H9 (cell line): Measurements from ENCODE around the gene CATSPER1. TPM values are rescaled to one million over a fixed set of nuclear protein-coding genes. Genes with fewer than 3 reads are reported as not detected.

Experiments used
- DNase-seq: peaks from one replicate; pipeline ENCODE4 v3.0.0-alpha.2; 2017
- H2AFZ ChIP-seq: one replicate; pipeline ENCODE4 v1.6.1; 2013; ENCODE audit warnings: mild to moderate bottlenecking, low read length, control low read depth, moderate library complexity
- H2AK5ac ChIP-seq: 2 replicates; pipeline ENCODE4 v1.6.1; 2013; ENCODE audit warnings: low read length, control low read depth, mixed read lengths; ENCODE audit not compliant: insufficient read length
- H2BK120ac ChIP-seq: one replicate; pipeline ENCODE4 v1.6.1; 2013; ENCODE audit warnings: low read depth, mild to moderate bottlenecking, low read length, control low read depth, inconsistent platforms; ENCODE audit not compliant: poor library complexity, severe bottlenecking
- H2BK12ac ChIP-seq: 2 replicates; pipeline ENCODE4 v1.6.1; 2013; ENCODE audit warnings: low read length, control low read depth, mixed read lengths, low read depth; ENCODE audit not compliant: insufficient read length
- H2BK15ac ChIP-seq: 2 replicates; pipeline ENCODE4 v1.6.1; 2013; ENCODE audit warnings: low read depth, low read length, control low read depth
- H2BK20ac ChIP-seq: one replicate; pipeline ENCODE4 v1.6.1; 2013; ENCODE audit warnings: low read depth, mild to moderate bottlenecking, low read length, control low read depth, inconsistent platforms; ENCODE audit not compliant: poor library complexity, severe bottlenecking
- H2BK5ac ChIP-seq: 2 replicates; pipeline ENCODE4 v1.6.1; 2013; ENCODE audit warnings: low read length, control low read depth, mixed read lengths; ENCODE audit not compliant: insufficient read length
- H3K14ac ChIP-seq: 2 replicates; pipeline ENCODE4 v1.6.1; 2013; ENCODE audit warnings: low read length, control low read depth; ENCODE audit not compliant: insufficient read depth
- H3K18ac ChIP-seq: 2 replicates; pipeline ENCODE4 v1.6.1; 2013; ENCODE audit warnings: low read depth, mild to moderate bottlenecking, mixed read lengths, low read length, control low read depth; ENCODE audit not compliant: insufficient read length
- H3K23ac ChIP-seq: 2 replicates; pipeline ENCODE4 v1.6.1; 2013; ENCODE audit warnings: low read length, control low read depth, mixed read lengths, low read depth; ENCODE audit not compliant: insufficient read length
- H3K23me2 ChIP-seq: 2 replicates; pipeline ENCODE4 v1.6.1; 2013; ENCODE audit warnings: low read depth, mild to moderate bottlenecking, mixed read lengths, low read length, control low read depth; ENCODE audit not compliant: insufficient read length, poor library complexity, severe bottlenecking
- H3K27ac ChIP-seq: 2 replicates; pipeline ENCODE4 v1.5.1; 2013; ENCODE audit warnings: low read length, control low read depth, mixed read lengths, low read depth; ENCODE audit not compliant: insufficient read length
- H3K27me3 ChIP-seq: 2 replicates; pipeline ENCODE4 v1.6.1; 2013; ENCODE audit warnings: low read length, control low read depth, inconsistent platforms; ENCODE audit not compliant: insufficient read depth
- H3K4ac ChIP-seq: 2 replicates; pipeline ENCODE4 v1.6.1; 2013; ENCODE audit warnings: low read depth, mild to moderate bottlenecking, control low read depth, inconsistent platforms, low read length, moderate library complexity
- H3K4me1 ChIP-seq: 2 replicates; pipeline ENCODE4 v1.6.1; 2013; ENCODE audit warnings: low read length, control low read depth, inconsistent platforms; ENCODE audit not compliant: insufficient read depth
- H3K4me2 ChIP-seq: 2 replicates; pipeline ENCODE4 v1.6.1; 2013; ENCODE audit warnings: low read length, control low read depth, mixed read lengths; ENCODE audit not compliant: insufficient read length, insufficient read depth
- H3K56ac ChIP-seq: 2 replicates; pipeline ENCODE4 v1.6.1; 2013; ENCODE audit warnings: low read depth, mild to moderate bottlenecking, mixed read lengths, low read length, control low read depth; ENCODE audit not compliant: insufficient read length
- H3K79me1 ChIP-seq: 2 replicates; pipeline ENCODE4 v1.6.1; 2013; ENCODE audit warnings: low read depth, mild to moderate bottlenecking, moderate library complexity, low read length, control low read depth, inconsistent platforms; ENCODE audit not compliant: insufficient read depth, poor library complexity, severe bottlenecking
- H3K79me2 ChIP-seq: 2 replicates; pipeline ENCODE4 v1.6.1; 2013; ENCODE audit warnings: low read length, control low read depth, inconsistent platforms; ENCODE audit not compliant: insufficient read depth
- H3K9ac ChIP-seq: 2 replicates; pipeline ENCODE4 v1.6.1; 2013; ENCODE audit warnings: low read length, control low read depth, mixed read lengths; ENCODE audit not compliant: insufficient read length; ENCODE audit errors: extremely low read depth
- H3K9me3 ChIP-seq: one replicate; pipeline ENCODE4 v1.6.1; 2013; ENCODE audit warnings: low read depth, low read length, inconsistent platforms; ENCODE audit not compliant: control insufficient read depth
- H3T11ph ChIP-seq: one replicate; pipeline ENCODE4 v1.6.1; 2013; ENCODE audit warnings: mild to moderate bottlenecking, low read length, control low read depth, inconsistent platforms
- H4K20me1 ChIP-seq: one replicate; pipeline ENCODE4 v1.6.1; 2013; ENCODE audit not compliant: control insufficient read depth, insufficient read length, insufficient read depth
- H4K5ac ChIP-seq: 2 replicates; pipeline ENCODE4 v1.6.1; 2013; ENCODE audit warnings: low read depth, mild to moderate bottlenecking, mixed read lengths, low read length, control low read depth; ENCODE audit not compliant: insufficient read length
- H4K8ac ChIP-seq: replicated peaks from 2 replicates; pipeline ENCODE4 v1.6.1; 2013; ENCODE audit warnings: low read length, control low read depth, mixed read lengths, low read depth; ENCODE audit not compliant: insufficient read length
- H4K91ac ChIP-seq: 2 replicates; pipeline ENCODE4 v1.6.1; 2013; ENCODE audit warnings: low read depth, mild to moderate bottlenecking, moderate library complexity, mixed read lengths, low read length, control low read depth; ENCODE audit not compliant: insufficient read length
- H3K27ac Mint-ChIP-seq, 3 experiments: 2 replicates in 2 of 3; 3 replicates in 1 of 3; pipeline ENCODE4 v1.8.0; 2020 to 2021; ENCODE audit warnings: mixed read lengths in 3 of 3, mild to moderate bottlenecking in 1 of 3, moderate library complexity in 1 of 3
- H3K27me3 Mint-ChIP-seq: 2 replicates; pipeline ENCODE4 v1.8.0; 2021; ENCODE audit warnings: low read depth, mild to moderate bottlenecking, moderate library complexity, mixed read lengths
- H3K36me3 Mint-ChIP-seq, 3 experiments: 2 replicates in 2 of 3; 3 replicates in 1 of 3; pipeline ENCODE4 v1.8.0; 2020 to 2021; ENCODE audit warnings: low read depth in 3 of 3, mixed read lengths in 3 of 3; ENCODE audit not compliant: insufficient read depth in 1 of 3
- H3K4me1 Mint-ChIP-seq, 2 experiments: 2 replicates each; pipeline ENCODE4 v1.8.0; 2020; ENCODE audit warnings: mixed read lengths in 2 of 2
- H3K4me3 Mint-ChIP-seq, 2 experiments: 2 replicates in 1 of 2; 3 replicates in 1 of 2; pipeline ENCODE4 v1.8.0; 2020 to 2021; ENCODE audit warnings: mild to moderate bottlenecking in 2 of 2, mixed read lengths in 2 of 2, moderate library complexity in 1 of 2
- H3K9me3 Mint-ChIP-seq, 2 experiments: 2 replicates in 1 of 2; 3 replicates in 1 of 2; pipeline ENCODE4 v1.8.0; 2020; ENCODE audit warnings: mild to moderate bottlenecking in 2 of 2, mixed read lengths in 2 of 2, moderate library complexity in 1 of 2
- WGBS: extraction: QIAGEN DNeasy Blood & Tissue Kit; methylation state at CpG from one replicate; pipeline ENCODE4 v1.1.7; 2013; ENCODE audit warnings: missing lambda C conversion rate, low lambda C conversion rate, mixed read lengths; ENCODE audit not compliant: insufficient read length; ENCODE audit errors: extremely low coverage; 5-methylcytosine and 5-hydroxymethylcytosine counted together
- total RNA-seq: library from RNA; stranded (reverse); gene quantifications from 2 replicates; pipeline ENCODE4 v1.2.1, GENCODE V29; 2021
- TF ChIP-seq, protein P1 (sequence below): fragments of 200-600 bp; sonication (generic); conservative IDR thresholded peaks from 3 replicates; pipeline ENCODE4 v1.8.0; 2021; ENCODE audit warnings: antibody characterized with exemption, mild to moderate bottlenecking

CATSPER1 gene
- total RNA-seq, 1 experiment from 2014 or later = not detected

DNA sequence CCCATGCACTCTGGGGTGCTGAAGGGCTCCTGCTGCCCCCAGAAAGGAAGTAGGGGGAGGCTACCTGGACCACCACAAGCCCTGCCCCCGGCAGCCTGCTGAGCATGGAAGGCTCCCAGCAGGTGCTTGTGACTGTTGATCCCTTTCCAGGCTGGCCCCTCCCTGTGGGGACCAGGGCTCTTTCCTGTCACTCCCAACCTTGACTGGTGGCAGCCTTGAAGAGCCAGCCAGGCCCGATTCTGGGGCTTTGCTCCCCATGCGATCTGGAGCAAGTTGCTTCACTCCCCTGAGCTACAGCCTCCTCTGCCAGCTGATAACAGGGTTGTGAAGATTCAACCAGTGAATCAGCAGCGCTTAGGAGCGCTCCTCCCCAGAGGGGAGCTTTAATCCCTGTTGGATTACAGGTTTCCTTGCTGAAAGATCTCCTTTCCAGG, 19.1 kb downstream of the CATSPER1 start:
- Histone ChIP-seq H3K27ac (no peak overlapping the region), H4K91ac (no peak overlapping the region), H3K79me2 (peaks cover 3% of the 10 kb centered on the region; the same call in 1 of the 2 replicates), H3K9me3 (no peaks in the 10 kb centered on the region), H2BK12ac (no peak overlapping the region), H4K5ac (no peak overlapping the region), H3K79me1 (no peaks in the 10 kb centered on the region), H3K23me2 (peaks cover 11% of the 10 kb centered on the region), H2BK5ac (no peak overlapping the region), H4K20me1 (no peaks in the 10 kb centered on the region), H3T11ph (no peak overlapping the region), H2AK5ac (no peak overlapping the region), H2BK120ac (no peak overlapping the region), H2AFZ (no peak overlapping the region), H3K27me3 (peaks cover 4% of the 10 kb centered on the region; the same call in 1 of the 2 replicates), H3K56ac (no peak overlapping the region), H3K18ac (no peak overlapping the region), H2BK15ac (no peak overlapping the region), H3K14ac (no peak overlapping the region), H3K4me2 (no peak overlapping the region), H3K4ac (no peak overlapping the region), H4K8ac (no peak overlapping the region), H3K9ac (no peak overlapping the region), H3K4me1 (no peaks in the 10 kb centered on the region), H2BK20ac (no peak overlapping the region), H3K23ac (no peak overlapping the region)
- Mint-ChIP-seq H3K4me3 (no peak overlapping the region), H3K27ac (peak overlapping the region in 1 of 3 experiments; percentile 68; a peak in 2 of 7 replicates), H3K27me3 (no peaks in the 10 kb centered on the region; the same call in 1 of the 2 replicates), H3K36me3 (peaks cover 8 to 30% (median 23%) of the 10 kb centered on the region in 3 experiments; a peak in 6 of 7 replicates), H3K4me1 (peaks cover 24 to 37% of the 10 kb centered on the region in 2 experiments), H3K9me3 (no peaks in the 10 kb centered on the region)
- no peak for DNase-seq
- TF ChIP-seq, protein P1, sequence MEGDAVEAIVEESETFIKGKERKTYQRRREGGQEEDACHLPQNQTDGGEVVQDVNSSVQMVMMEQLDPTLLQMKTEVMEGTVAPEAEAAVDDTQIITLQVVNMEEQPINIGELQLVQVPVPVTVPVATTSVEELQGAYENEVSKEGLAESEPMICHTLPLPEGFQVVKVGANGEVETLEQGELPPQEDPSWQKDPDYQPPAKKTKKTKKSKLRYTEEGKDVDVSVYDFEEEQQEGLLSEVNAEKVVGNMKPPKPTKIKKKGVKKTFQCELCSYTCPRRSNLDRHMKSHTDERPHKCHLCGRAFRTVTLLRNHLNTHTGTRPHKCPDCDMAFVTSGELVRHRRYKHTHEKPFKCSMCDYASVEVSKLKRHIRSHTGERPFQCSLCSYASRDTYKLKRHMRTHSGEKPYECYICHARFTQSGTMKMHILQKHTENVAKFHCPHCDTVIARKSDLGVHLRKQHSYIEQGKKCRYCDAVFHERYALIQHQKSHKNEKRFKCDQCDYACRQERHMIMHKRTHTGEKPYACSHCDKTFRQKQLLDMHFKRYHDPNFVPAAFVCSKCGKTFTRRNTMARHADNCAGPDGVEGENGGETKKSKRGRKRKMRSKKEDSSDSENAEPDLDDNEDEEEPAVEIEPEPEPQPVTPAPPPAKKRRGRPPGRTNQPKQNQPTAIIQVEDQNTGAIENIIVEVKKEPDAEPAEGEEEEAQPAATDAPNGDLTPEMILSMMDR = no peak
- no CpG with 5 or more reads among the region's 5 CpGs for WGBS
